ENCODE results near the gene CD19.

GRCh38 chr16:28913946-28914724 lies 17.6 kb upstream of the CD19 start:
- TF ChIP-seq POLR2A (IDR thresholded peaks at IDR 0.05), result no peak
- TF ChIP-seq, protein P1, sequence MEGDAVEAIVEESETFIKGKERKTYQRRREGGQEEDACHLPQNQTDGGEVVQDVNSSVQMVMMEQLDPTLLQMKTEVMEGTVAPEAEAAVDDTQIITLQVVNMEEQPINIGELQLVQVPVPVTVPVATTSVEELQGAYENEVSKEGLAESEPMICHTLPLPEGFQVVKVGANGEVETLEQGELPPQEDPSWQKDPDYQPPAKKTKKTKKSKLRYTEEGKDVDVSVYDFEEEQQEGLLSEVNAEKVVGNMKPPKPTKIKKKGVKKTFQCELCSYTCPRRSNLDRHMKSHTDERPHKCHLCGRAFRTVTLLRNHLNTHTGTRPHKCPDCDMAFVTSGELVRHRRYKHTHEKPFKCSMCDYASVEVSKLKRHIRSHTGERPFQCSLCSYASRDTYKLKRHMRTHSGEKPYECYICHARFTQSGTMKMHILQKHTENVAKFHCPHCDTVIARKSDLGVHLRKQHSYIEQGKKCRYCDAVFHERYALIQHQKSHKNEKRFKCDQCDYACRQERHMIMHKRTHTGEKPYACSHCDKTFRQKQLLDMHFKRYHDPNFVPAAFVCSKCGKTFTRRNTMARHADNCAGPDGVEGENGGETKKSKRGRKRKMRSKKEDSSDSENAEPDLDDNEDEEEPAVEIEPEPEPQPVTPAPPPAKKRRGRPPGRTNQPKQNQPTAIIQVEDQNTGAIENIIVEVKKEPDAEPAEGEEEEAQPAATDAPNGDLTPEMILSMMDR (IDR thresholded peaks at IDR 0.05), result no peak
